Neuronal stem cell (in vitro differentiated cells): ENCODE measurements around the gene PLEKHH1.

Experiments
- DNase-seq: peaks from one replicate; pipeline ENCODE4 v3.0.0-alpha.2; 2013; ENCODE audit warnings: low spot score
- H2AFZ ChIP-seq: one replicate; pipeline ENCODE4 v1.6.1; 2013; ENCODE audit warnings: mild to moderate bottlenecking, low read length, inconsistent platforms
- H2AK5ac ChIP-seq: 2 replicates; pipeline ENCODE4 v1.6.1; 2013; ENCODE audit warnings: low read depth, mild to moderate bottlenecking, inconsistent platforms, low read length, moderate library complexity, mixed read lengths
- H2BK120ac ChIP-seq: 2 replicates; pipeline ENCODE4 v1.6.1; 2013; ENCODE audit warnings: low read depth, mild to moderate bottlenecking, inconsistent platforms, low read length, moderate library complexity, mixed read lengths
- H2BK12ac ChIP-seq: one replicate; pipeline ENCODE4 v1.6.1; 2013; ENCODE audit warnings: low read length, inconsistent platforms
- H2BK15ac ChIP-seq: 2 replicates; pipeline ENCODE4 v1.6.1; 2013; ENCODE audit warnings: mild to moderate bottlenecking, low read length, inconsistent platforms, mixed read lengths
- H2BK5ac ChIP-seq: one replicate; pipeline ENCODE4 v1.6.1; 2013; ENCODE audit warnings: inconsistent platforms, mild to moderate bottlenecking, low read length, moderate library complexity
- H3K14ac ChIP-seq: one replicate; pipeline ENCODE4 v1.6.1; 2013; ENCODE audit warnings: low read length, inconsistent platforms
- H3K18ac ChIP-seq: 2 replicates; pipeline ENCODE4 v1.6.1; 2013; ENCODE audit warnings: low read length, inconsistent platforms
- H3K23ac ChIP-seq: 2 replicates; pipeline ENCODE4 v1.6.1; 2013; ENCODE audit warnings: low read depth, mild to moderate bottlenecking, mixed read lengths, low read length, inconsistent platforms; ENCODE audit not compliant: poor library complexity
- H3K27ac ChIP-seq: replicated peaks from 3 replicates; pipeline ENCODE4 v1.5.1; 2013; ENCODE audit warnings: low read length, inconsistent platforms
- H3K27me3 ChIP-seq, 3 experiments: 2 replicates each; pipeline ENCODE4 v1.6.1; 2013; ENCODE audit warnings: low read length in 3 of 3, mild to moderate bottlenecking in 2 of 3, inconsistent platforms in 1 of 3, low read depth in 1 of 3, mixed read lengths in 1 of 3, moderate library complexity in 1 of 3; ENCODE audit not compliant: control insufficient read depth in 3 of 3, insufficient read depth in 3 of 3
- H3K36me3 ChIP-seq, 2 donors: replicated peaks in 1 of 2; 2 replicates each; pipeline ENCODE4 v1.6.1; 2013; ENCODE audit warnings: low read length in 2 of 2; ENCODE audit not compliant: control insufficient read depth in 2 of 2, insufficient read depth in 2 of 2
- H3K4ac ChIP-seq: 2 replicates; pipeline ENCODE4 v1.6.1; 2013; ENCODE audit warnings: inconsistent platforms, mild to moderate bottlenecking, low read length, moderate library complexity
- H3K4me1 ChIP-seq, 2 donors: 1 replicate in 1 of 2; 2 replicates in 1 of 2; pipeline ENCODE4 v1.6.1; 2013; ENCODE audit warnings: low read length in 2 of 2, low read depth in 1 of 2; ENCODE audit not compliant: control insufficient read depth in 2 of 2, insufficient read depth in 1 of 2
- H3K4me2 ChIP-seq: one replicate; pipeline ENCODE4 v1.6.1; 2013; ENCODE audit warnings: mild to moderate bottlenecking, low read length, inconsistent platforms; ENCODE audit not compliant: insufficient read depth, poor library complexity, severe bottlenecking
- H3K4me3 ChIP-seq, 2 donors: 2 replicates each; pipeline ENCODE4 v1.5.1; 2013; ENCODE audit warnings: low read length in 2 of 2, mild to moderate bottlenecking in 2 of 2, inconsistent platforms in 1 of 2, moderate library complexity in 1 of 2
- H3K79me1 ChIP-seq: one replicate; pipeline ENCODE4 v1.6.1; 2013; ENCODE audit warnings: low read depth, mild to moderate bottlenecking, inconsistent platforms, low read length, moderate library complexity
- H3K9ac ChIP-seq: one replicate; pipeline ENCODE4 v1.6.1; 2013; ENCODE audit warnings: mild to moderate bottlenecking, low read depth, low read length, inconsistent platforms; ENCODE audit not compliant: poor library complexity
- H3K9me3 ChIP-seq, 2 donors: replicated peaks in 1 of 2; 2 replicates each; pipeline versions ENCODE3 to v1.6.1; 2013; ENCODE audit warnings: low read length in 2 of 2, mild to moderate bottlenecking in 2 of 2, inconsistent platforms in 1 of 2, low read depth in 1 of 2, mixed read lengths in 1 of 2, moderate library complexity in 1 of 2; ENCODE audit not compliant: control insufficient read depth in 2 of 2, insufficient read depth in 1 of 2
- H4K8ac ChIP-seq: one replicate; pipeline ENCODE4 v1.6.1; 2013; ENCODE audit warnings: low read depth, mild to moderate bottlenecking, inconsistent platforms, low read length, moderate library complexity
- H4K91ac ChIP-seq: one replicate; pipeline ENCODE4 v1.6.1; 2013; ENCODE audit warnings: low read length, low read depth, mild to moderate bottlenecking, inconsistent platforms; ENCODE audit not compliant: poor library complexity
- WGBS, 2 donors: extraction: QIAGEN DNeasy Blood & Tissue Kit; methylation state at CpG; one replicate each; pipeline ENCODE4 v1.1.7; 2013; ENCODE audit warnings: missing lambda C conversion rate in 2 of 2, mixed read lengths in 1 of 2; ENCODE audit not compliant: insufficient read length in 2 of 2, insufficient replicate concordance in 1 of 2; ENCODE audit errors: extremely low coverage in 2 of 2; 5-methylcytosine and 5-hydroxymethylcytosine counted together

The PLEKHH1 gene

GRCh38 chr14:67510121-67510520 is 23.0 kb upstream of the PLEKHH1 start:
- H2BK120ac ChIP-seq = no peak overlapping the region
- H2AFZ ChIP-seq = no peak overlapping the region
- H3K9me3 ChIP-seq = no peaks in the 10 kb centered on the region
- no peak overlapping the region for H3K14ac ChIP-seq
- H3K36me3 ChIP-seq = no peaks in the 10 kb centered on the region
- no peaks in the 10 kb centered on the region for H3K79me1 ChIP-seq
- H3K4me3 ChIP-seq = no peak overlapping the region
- peaks cover 2 to 51% (median 25%) of the 10 kb centered on the region in 3 experiments for H3K27me3 ChIP-seq
- no peak overlapping the region for H3K4me2 ChIP-seq
- no peak overlapping the region for H3K18ac ChIP-seq
- H3K27ac ChIP-seq = no peak overlapping the region
- DNase-seq = no peak
- no peak overlapping the region for H3K4ac ChIP-seq
- H3K23ac ChIP-seq = no peak overlapping the region
- WGBS, 2 donors = no CpG with 5 or more reads among the region's 2 CpGs
- H2AK5ac ChIP-seq = no peak overlapping the region
- H4K91ac ChIP-seq = no peak overlapping the region
- H4K8ac ChIP-seq = no peak overlapping the region
- H2BK5ac ChIP-seq = no peak overlapping the region
- H2BK15ac ChIP-seq = no peak overlapping the region
- H3K4me1 ChIP-seq = peaks cover 1 to 6% of the 10 kb centered on the region in 2 donors
- no peak overlapping the region for H2BK12ac ChIP-seq
- no peak overlapping the region for H3K9ac ChIP-seq

- no peak overlapping the region for H2BK12ac ChIP-seq
- WGBS, 2 donors = no CpG with 5 or more reads among the region's 3 CpGs
- H3K9me3 ChIP-seq = no peaks in the 10 kb centered on the region
- H3K4me1 ChIP-seq = peaks cover 3 to 6% of the 10 kb centered on the region in 2 donors
- H3K36me3 ChIP-seq = no peaks in the 10 kb centered on the region
- no peak overlapping the region for H3K4ac ChIP-seq
- no peak overlapping the region for H3K27ac ChIP-seq
- no peak overlapping the region for H3K18ac ChIP-seq
- H3K4me2 ChIP-seq = no peak overlapping the region
- H3K4me3 ChIP-seq = no peak overlapping the region
- H2AK5ac ChIP-seq = no peak overlapping the region
- no peak overlapping the region for H3K9ac ChIP-seq
- H2BK15ac ChIP-seq = no peak overlapping the region
- no peak overlapping the region for H4K8ac ChIP-seq
- H3K27me3 ChIP-seq = peaks cover 2 to 58% (median 31%) of the 10 kb centered on the region in 3 experiments
- no peak overlapping the region for H3K23ac ChIP-seq
- H3K79me1 ChIP-seq = no peaks in the 10 kb centered on the region
- H2BK120ac ChIP-seq = no peak overlapping the region
- H2BK5ac ChIP-seq = no peak overlapping the region
- no peak overlapping the region for H4K91ac ChIP-seq
- peak overlapping the region; percentile 6 for H2AFZ ChIP-seq
- no peak overlapping the region for H3K14ac ChIP-seq
- DNase-seq = no peak
Measured at GRCh38 chr14:67510836-67511235, 22.3 kb upstream of the PLEKHH1 start.

DNA sequence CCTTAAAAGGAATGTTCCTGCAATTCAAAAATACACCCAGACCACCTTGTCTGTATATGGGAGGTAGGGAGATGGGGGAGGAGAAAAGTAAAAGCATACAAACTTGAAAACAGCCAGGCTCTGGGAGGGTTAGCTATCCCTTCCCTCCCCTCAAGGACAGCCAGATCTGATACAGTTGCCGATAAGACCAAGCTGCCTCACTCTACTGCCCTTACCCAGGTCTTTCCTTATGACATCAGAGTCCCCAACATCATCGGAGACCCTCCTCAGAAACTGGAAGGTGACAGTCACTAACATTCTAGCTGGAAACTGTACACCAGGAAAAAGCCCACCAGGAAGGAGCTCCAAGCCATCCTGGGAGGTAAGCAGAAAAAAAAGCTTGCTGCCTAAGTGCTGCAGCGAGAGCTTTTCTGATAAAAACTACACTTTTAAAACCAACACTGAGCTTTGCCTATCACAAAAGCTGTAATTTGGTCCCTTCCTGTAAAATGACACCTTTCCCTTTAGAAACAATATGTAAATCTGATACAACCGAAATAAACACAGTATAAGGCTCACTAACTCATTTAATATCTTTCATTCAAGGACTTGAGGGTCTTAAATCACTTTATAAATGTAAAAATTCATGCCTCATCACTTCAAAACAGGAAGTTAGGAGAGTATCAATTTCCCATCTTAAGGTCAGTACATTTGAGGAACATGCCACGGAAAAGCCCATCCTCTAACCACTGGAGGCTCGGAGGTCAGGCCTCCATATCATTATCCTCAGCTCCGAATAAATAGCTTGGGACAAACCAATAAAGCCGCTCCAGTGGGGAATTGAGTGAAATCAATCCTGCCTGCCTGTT is 20.4 kb upstream of the PLEKHH1 start:
- H3K14ac ChIP-seq = no peak overlapping the region
- no peak overlapping the region for H3K27ac ChIP-seq
- no peak overlapping the region for H3K18ac ChIP-seq
- H2AFZ ChIP-seq = no peak overlapping the region
- no peaks in the 10 kb centered on the region for H3K79me1 ChIP-seq
- no peak overlapping the region for H3K9ac ChIP-seq
- H3K4me2 ChIP-seq = no peak overlapping the region
- H2BK15ac ChIP-seq = no peak overlapping the region
- WGBS, 2 donors = no CpG with 5 or more reads among the region's 8 CpGs
- no peak overlapping the region for H4K91ac ChIP-seq
- no peak overlapping the region for H3K4ac ChIP-seq
- no peak overlapping the region for H3K4me3 ChIP-seq
- no peak overlapping the region for H4K8ac ChIP-seq
- no peak for DNase-seq
- peaks cover 2 to 74% (median 44%) of the 10 kb centered on the region in 3 experiments for H3K27me3 ChIP-seq
- H2BK5ac ChIP-seq = no peak overlapping the region
- no peaks in the 10 kb centered on the region for H3K36me3 ChIP-seq
- no peaks in the 10 kb centered on the region for H3K9me3 ChIP-seq
- H3K4me1 ChIP-seq = peaks cover 3 to 6% of the 10 kb centered on the region in 2 donors
- H3K23ac ChIP-seq = no peak overlapping the region
- no peak overlapping the region for H2BK12ac ChIP-seq
- H2BK120ac ChIP-seq = no peak overlapping the region
- H2AK5ac ChIP-seq = no peak overlapping the region

DNA sequence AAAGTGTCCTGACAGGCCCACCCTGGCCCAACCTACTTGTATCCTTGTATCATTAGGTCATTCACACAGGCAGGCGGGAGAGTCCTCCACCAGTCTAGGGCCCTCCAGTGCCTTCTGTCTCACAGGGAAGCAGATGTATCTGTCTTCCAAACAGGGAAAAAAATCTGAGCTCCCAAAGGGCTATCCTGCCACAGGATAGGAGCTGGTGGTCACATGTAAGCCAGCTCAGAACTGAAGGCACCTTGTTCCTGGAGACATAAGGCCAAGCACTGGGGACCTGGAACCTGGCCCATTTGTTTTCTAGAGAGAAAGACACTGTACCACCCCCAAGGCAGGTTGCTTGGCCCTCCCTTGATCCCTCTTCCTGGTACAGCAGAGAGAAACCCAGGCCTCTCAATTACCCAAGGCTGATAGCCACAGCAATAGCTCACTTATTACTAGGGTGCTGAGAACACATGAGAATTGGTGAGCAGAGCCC is 19.4 kb upstream of the PLEKHH1 start:
- Histone ChIP-seq H4K8ac (no peak overlapping the region), H2AK5ac (no peak overlapping the region), H3K79me1 (no peaks in the 10 kb centered on the region), H2BK5ac (no peak overlapping the region), H3K27me3 (peaks cover 2 to 80% (median 49%) of the 10 kb centered on the region in 3 experiments), H3K9me3 (no peaks in the 10 kb centered on the region), H2BK15ac (peak overlapping the region; percentile 34), H2AFZ (no peak overlapping the region), H3K23ac (no peak overlapping the region), H3K36me3 (no peaks in the 10 kb centered on the region), H3K18ac (no peak overlapping the region), H3K9ac (no peak overlapping the region), H2BK120ac (no peak overlapping the region), H3K27ac (no peak overlapping the region), H4K91ac (no peak overlapping the region), H3K14ac (no peak overlapping the region), H3K4me1 (peaks cover 3 to 6% of the 10 kb centered on the region in 2 donors), H3K4me2 (no peak overlapping the region), H2BK12ac (no peak overlapping the region), H3K4ac (no peak overlapping the region), H3K4me3 (no peak overlapping the region)
- DNase-seq = no peak
- no CpG with 5 or more reads among the region's 1 CpG for WGBS, 2 donors
